Smooth muscle cell (in vitro differentiated cells): Measurements from ENCODE around the gene FADS1. TPM values are rescaled to one million over a fixed set of nuclear protein-coding genes. Genes with fewer than 3 reads are reported as not detected.

Source experiments
- DNase-seq: peaks from one replicate; lab custom pipeline; 2025; ENCODE audit not compliant: unreplicated experiment; lab: John Stamatoyannopoulos, UW
- H2AFZ ChIP-seq: fragments of 200-600 bp; sonication (generic); 2 replicates; pipeline ENCODE4 v1.6.0; 2016; ENCODE audit warnings: antibody characterized with exemption, low read depth, mild to moderate bottlenecking
- H3F3A ChIP-seq: fragments of 200-600 bp; sonication (generic); 2 replicates; pipeline ENCODE4 v1.6.0; 2017; ENCODE audit warnings: antibody characterized with exemption, low read depth
- H3K27ac ChIP-seq: fragments of 200-600 bp; sonication (generic); 2 replicates; pipeline ENCODE4 v1.5.1; 2016; ENCODE audit warnings: low read depth, mild to moderate bottlenecking
- H3K27me3 ChIP-seq: fragments of 200-600 bp; sonication (generic); 2 replicates; pipeline ENCODE4 v1.6.1; 2016; ENCODE audit warnings: low read depth, mild to moderate bottlenecking
- H3K36me3 ChIP-seq: fragments of 200-600 bp; sonication (generic); 2 replicates; pipeline ENCODE4 v1.5.1; 2016; ENCODE audit warnings: low read depth
- H3K4me1 ChIP-seq: fragments of 200-600 bp; sonication (generic); 2 replicates; pipeline ENCODE4 v1.5.1; 2016; ENCODE audit warnings: low read depth
- H3K4me2 ChIP-seq: fragments of 200-600 bp; sonication (generic); 2 replicates; pipeline ENCODE4 v1.6.0; 2016; ENCODE audit warnings: mild to moderate bottlenecking
- H3K4me3 ChIP-seq: fragments of 200-600 bp; sonication (generic); 2 replicates; pipeline ENCODE4 v1.5.1; 2016; ENCODE audit warnings: mild to moderate bottlenecking
- H3K79me2 ChIP-seq: fragments of 200-600 bp; sonication (generic); 2 replicates; pipeline ENCODE4 v1.6.0; 2016; ENCODE audit warnings: low read depth, mild to moderate bottlenecking
- H3K9ac ChIP-seq: fragments of 200-600 bp; sonication (generic); 2 replicates; pipeline ENCODE4 v1.6.0; 2016; ENCODE audit warnings: low read depth
- H3K9me3 ChIP-seq: fragments of 200-600 bp; sonication (generic); replicated peaks from 2 replicates; pipeline ENCODE4 v1.5.1; 2016; ENCODE audit warnings: low read depth
- H4K20me1 ChIP-seq: fragments of 200-600 bp; sonication (generic); 2 replicates; pipeline ENCODE4 v1.6.0; 2016; ENCODE audit warnings: low read depth
- CTCF ChIP-seq: fragments of 200-600 bp; sonication (generic); IDR thresholded peaks from 2 replicates; pipeline ENCODE4 v1.5.1; 2017; ENCODE audit warnings: borderline replicate concordance, mild to moderate bottlenecking, antibody characterized with exemption; ENCODE audit not compliant: insufficient read depth, poor library complexity, severe bottlenecking
- WGBS: methylation state at CpG from one replicate; pipeline ENCODE4 v1.1.7; 2016; ENCODE audit warnings: low lambda C conversion rate; 5-methylcytosine and 5-hydroxymethylcytosine counted together
- polyA plus RNA-seq: library from polyadenylated mRNA; unstranded; fragments of >200 nt; fragmentation: Nextera tagmentation; extraction: Ambion mirVana; gene quantifications from 2 replicates; pipeline ENCODE4 v1.2.1, GENCODE V29; 2016
- total RNA-seq: library from RNA; depleted of rRNA; stranded (reverse); fragments of >200 nt; gene quantifications from 2 replicates; pipeline ENCODE4 v1.2.3, GENCODE V29; 2014

The FADS1 gene
- total and polyA plus RNA-seq, 2 experiments from 2014 or later = 122 to 266 TPM

GRCh38 chr11:61854206-61854895 is 37.5 kb upstream of the FADS1 start:
- no peak overlapping the region for H3K4me3 ChIP-seq
- WGBS = 96% methylated on average over 17 of the region's 17 CpGs
- no peak for DNase-seq

GRCh38 chr11:61853698-61854169 is 36.9 kb upstream of the FADS1 start:
- no peak for DNase-seq
- H3K4me3 ChIP-seq = no peak overlapping the region
- peaks cover 6% of the 10 kb centered on the region for H3K36me3 ChIP-seq
- WGBS = 90% methylated on average over 13 of the region's 13 CpGs
- no peak overlapping the region for H3K9ac ChIP-seq
- peaks cover 89% of the 10 kb centered on the region for H4K20me1 ChIP-seq
- no peaks in the 10 kb centered on the region for H3K27me3 ChIP-seq
- TF ChIP-seq CTCF = no peak
- H3K4me2 ChIP-seq = no peak overlapping the region
- H3K9me3 ChIP-seq = no peaks in the 10 kb centered on the region
- no peaks in the 10 kb centered on the region for H3K4me1 ChIP-seq
- H3K79me2 ChIP-seq = no peaks in the 10 kb centered on the region
- H2AFZ ChIP-seq = no peak overlapping the region
- no peak overlapping the region for H3K27ac ChIP-seq
- peaks cover 4% of the 10 kb centered on the region for H3F3A ChIP-seq

More at GRCh38 chr11:61854206-61854895, 37.5 kb upstream of the FADS1 start:
- no peaks in the 10 kb centered on the region for H3K27me3 ChIP-seq
- H3K4me1 ChIP-seq = no peaks in the 10 kb centered on the region
- H2AFZ ChIP-seq = no peak overlapping the region
- H3K9ac ChIP-seq = no peak overlapping the region
- H3K79me2 ChIP-seq = no peaks in the 10 kb centered on the region
- H3K27ac ChIP-seq = no peak overlapping the region
- peaks cover 4% of the 10 kb centered on the region for H3F3A ChIP-seq
- TF ChIP-seq CTCF = no peak
- peaks cover 7% of the 10 kb centered on the region for H3K36me3 ChIP-seq
- H4K20me1 ChIP-seq = peaks cover 82% of the 10 kb centered on the region
- H3K9me3 ChIP-seq = no peaks in the 10 kb centered on the region
- H3K4me2 ChIP-seq = no peak overlapping the region

- Histone ChIP-seq H3K36me3 (peaks cover 6% of the 10 kb centered on the region), H3K4me1 (no peaks in the 10 kb centered on the region), H3K27ac (no peak overlapping the region), H3K79me2 (no peaks in the 10 kb centered on the region), H3F3A (peaks cover 4% of the 10 kb centered on the region), H3K4me3 (no peak overlapping the region), H4K20me1 (peaks cover 91% of the 10 kb centered on the region), H3K9ac (no peak overlapping the region), H2AFZ (no peak overlapping the region), H3K4me2 (no peak overlapping the region), H3K27me3 (no peaks in the 10 kb centered on the region), H3K9me3 (no peaks in the 10 kb centered on the region)
- no peak for TF ChIP-seq CTCF
- WGBS = 94% methylated on average over 6 of the region's 6 CpGs
- no peak for DNase-seq
Measured at GRCh38 chr11:61851900-61852295, 35.1 kb upstream of the FADS1 start.
